ENCODE results near the gene GCK. TPM values are rescaled to one million over a fixed set of nuclear protein-coding genes. Genes with fewer than 3 reads are reported as not detected.

The GCK gene
- total RNA-seq, 2 donors from 2014 or later: 0.91 to 2.7 TPM

DNA sequence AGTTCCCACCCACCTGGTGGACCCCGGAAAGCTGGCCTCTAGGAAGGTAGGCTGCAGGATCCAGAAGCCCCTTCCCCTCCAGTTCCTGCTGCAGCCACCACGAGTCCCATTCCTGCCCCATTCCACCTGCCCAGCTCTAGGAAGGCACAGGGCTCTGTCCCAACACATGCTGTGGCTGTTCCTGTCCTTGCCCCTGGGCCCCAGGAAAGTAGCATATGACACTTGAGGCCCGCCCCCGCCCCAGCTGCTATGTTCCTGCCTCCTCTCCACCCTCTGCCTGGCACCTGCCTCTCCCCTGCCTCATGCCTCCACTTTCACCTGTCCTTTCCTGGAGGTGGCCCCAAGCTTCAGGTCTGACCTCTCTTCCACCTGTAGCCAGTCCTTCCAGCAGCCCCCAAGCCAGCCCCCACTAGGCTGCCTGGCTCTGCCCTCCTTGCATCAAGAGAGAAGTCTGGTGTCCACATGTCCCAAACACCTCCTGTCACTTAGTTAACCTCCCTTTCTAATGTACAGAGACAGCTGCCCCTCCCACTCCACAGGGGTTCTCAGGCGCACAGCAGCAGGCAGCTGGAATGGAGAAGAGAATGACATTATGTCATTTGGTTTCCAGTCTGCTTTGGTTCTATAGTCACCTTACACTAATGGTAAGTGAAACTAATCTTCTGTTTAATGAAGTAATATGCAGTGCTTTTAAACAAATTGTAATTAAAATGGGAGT is 34.3 kb upstream of the GCK start:
- Histone ChIP-seq H3K4me3 (no peak overlapping the region), H3K9me3 (no peaks in the 10 kb centered on the region), H3K36me3 (no peaks in the 10 kb centered on the region), H3K4me1 (replicated peaks) (no peaks in the 10 kb centered on the region), H3K27me3 (replicated peaks; ENCODE audit: insufficient read depth) (no peaks in the 10 kb centered on the region), H3K27ac (no peak overlapping the region)
- 49% methylated on average over 5 of the region's 5 CpGs for WGBS
- intact Hi-C loops (cut with DNase I): no loop called here
- DNase-seq (ENCODE audit: low spot score): no peak
- TF ChIP-seq, protein P1, sequence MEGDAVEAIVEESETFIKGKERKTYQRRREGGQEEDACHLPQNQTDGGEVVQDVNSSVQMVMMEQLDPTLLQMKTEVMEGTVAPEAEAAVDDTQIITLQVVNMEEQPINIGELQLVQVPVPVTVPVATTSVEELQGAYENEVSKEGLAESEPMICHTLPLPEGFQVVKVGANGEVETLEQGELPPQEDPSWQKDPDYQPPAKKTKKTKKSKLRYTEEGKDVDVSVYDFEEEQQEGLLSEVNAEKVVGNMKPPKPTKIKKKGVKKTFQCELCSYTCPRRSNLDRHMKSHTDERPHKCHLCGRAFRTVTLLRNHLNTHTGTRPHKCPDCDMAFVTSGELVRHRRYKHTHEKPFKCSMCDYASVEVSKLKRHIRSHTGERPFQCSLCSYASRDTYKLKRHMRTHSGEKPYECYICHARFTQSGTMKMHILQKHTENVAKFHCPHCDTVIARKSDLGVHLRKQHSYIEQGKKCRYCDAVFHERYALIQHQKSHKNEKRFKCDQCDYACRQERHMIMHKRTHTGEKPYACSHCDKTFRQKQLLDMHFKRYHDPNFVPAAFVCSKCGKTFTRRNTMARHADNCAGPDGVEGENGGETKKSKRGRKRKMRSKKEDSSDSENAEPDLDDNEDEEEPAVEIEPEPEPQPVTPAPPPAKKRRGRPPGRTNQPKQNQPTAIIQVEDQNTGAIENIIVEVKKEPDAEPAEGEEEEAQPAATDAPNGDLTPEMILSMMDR (IDR thresholded peaks at IDR 0.05): no peak
- TF ChIP-seq POLR2AphosphoS5 (IDR thresholded peaks at IDR 0.05): no peak
- no peak for TF ChIP-seq POLR2A (IDR thresholded peaks at IDR 0.05)

DNA sequence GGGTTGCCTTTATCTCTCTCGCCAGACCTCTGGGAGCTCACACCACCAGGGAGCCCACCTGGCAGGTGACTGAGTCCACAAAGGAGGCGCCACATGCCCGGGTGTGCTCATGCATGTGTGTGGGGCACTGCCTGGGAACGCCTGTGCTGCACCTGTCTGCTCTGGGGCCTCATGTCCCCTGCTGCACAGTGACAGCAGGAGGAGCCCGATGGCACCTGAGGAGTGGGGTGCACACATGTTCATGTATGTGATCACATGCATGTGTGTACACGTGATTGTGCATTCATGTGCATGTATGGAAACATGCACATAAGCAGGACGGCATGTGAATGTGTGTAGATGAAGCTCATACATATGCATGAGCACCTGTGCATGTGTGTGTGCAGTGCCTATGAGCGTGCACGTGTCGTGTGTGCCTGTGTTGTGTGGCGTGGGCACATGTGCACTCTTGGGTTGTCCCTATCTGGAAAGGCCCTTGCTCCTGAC is 33.6 kb upstream of the GCK start:
- no peak for DNase-seq (ENCODE audit: low spot score)
- no peaks in the 10 kb centered on the region for H3K27me3 ChIP-seq (replicated peaks; ENCODE audit: insufficient read depth)
- no peak overlapping the region for H3K4me3 ChIP-seq
- H3K9me3 ChIP-seq: no peaks in the 10 kb centered on the region
- intact Hi-C loops (cut with DNase I): no loop called here
- no peaks in the 10 kb centered on the region for H3K36me3 ChIP-seq
- H3K4me1 ChIP-seq (replicated peaks): no peaks in the 10 kb centered on the region
- no peak for TF ChIP-seq POLR2A (IDR thresholded peaks at IDR 0.05)
- H3K27ac ChIP-seq: no peak overlapping the region
- 92% methylated on average over 11 of the region's 11 CpGs for WGBS

- Histone ChIP-seq H3K4me3 (no peak overlapping the region), H3K4me1 (replicated peaks) (no peaks in the 10 kb centered on the region), H3K9me3 (no peaks in the 10 kb centered on the region), H3K27ac (no peak overlapping the region), H3K36me3 (no peaks in the 10 kb centered on the region), H3K27me3 (replicated peaks; ENCODE audit: insufficient read depth) (no peaks in the 10 kb centered on the region)
- intact Hi-C loops (cut with DNase I): no loop called here
- DNase-seq (ENCODE audit: low spot score): no peak
- TF ChIP-seq POLR2AphosphoS5 (IDR thresholded peaks at IDR 0.05) (no peak), POLR2A (IDR thresholded peaks at IDR 0.05) (no peak)
- TF ChIP-seq, protein P1 (IDR thresholded peaks at IDR 0.05): no peak
- 85% methylated on average over 11 of the region's 11 CpGs for WGBS
Measured at GRCh38 chr7:44222074-44222473, 32.8 kb upstream of the GCK start.

DNA sequence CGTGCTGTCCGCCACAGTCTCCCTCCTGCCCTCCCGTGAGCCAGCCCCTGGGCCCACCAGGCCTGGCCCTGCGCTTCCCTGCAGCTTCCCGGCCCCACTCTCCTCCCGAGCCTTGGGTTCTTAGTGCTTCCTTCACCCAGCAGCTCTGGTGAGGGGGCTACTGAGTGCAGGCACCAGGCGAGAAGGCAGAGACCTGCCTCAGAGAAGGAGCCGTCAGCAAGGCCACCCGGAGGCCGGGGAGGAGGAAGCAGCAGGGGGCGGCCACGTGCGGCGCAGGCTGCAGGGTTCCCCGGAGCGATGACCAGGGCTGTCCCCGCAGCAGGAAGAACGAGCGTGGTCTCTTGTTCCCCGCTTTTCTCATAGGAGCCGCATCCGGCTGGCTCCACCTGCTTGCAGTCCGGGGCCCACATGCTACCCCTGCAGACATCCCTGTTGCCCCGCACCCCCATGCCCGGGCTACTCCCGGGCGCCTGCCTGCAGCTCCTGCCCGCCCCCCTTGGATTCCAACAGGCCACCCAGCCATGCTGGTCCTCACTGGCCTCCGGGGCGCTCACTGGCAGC is 32.1 kb upstream of the GCK start:
- Histone ChIP-seq H3K4me3 (no peak overlapping the region), H3K9me3 (no peaks in the 10 kb centered on the region), H3K27me3 (replicated peaks; ENCODE audit: insufficient read depth) (no peaks in the 10 kb centered on the region), H3K27ac (no peak overlapping the region), H3K4me1 (replicated peaks) (no peaks in the 10 kb centered on the region), H3K36me3 (no peaks in the 10 kb centered on the region)
- TF ChIP-seq, protein P1 (IDR thresholded peaks at IDR 0.05): no peak
- TF ChIP-seq POLR2AphosphoS5 (IDR thresholded peaks at IDR 0.05) (no peak), POLR2A (IDR thresholded peaks at IDR 0.05) (no peak)
- WGBS: 63% methylated on average over 30 of the region's 30 CpGs
- intact Hi-C loops (cut with DNase I): no loop called here
- no peak for DNase-seq (ENCODE audit: low spot score)

GRCh38 chr7:44220358-44221112 is 31.3 kb upstream of the GCK start:
- H3K27ac ChIP-seq: no peak overlapping the region
- H3K4me3 ChIP-seq: no peak overlapping the region
- H3K27me3 ChIP-seq (replicated peaks; ENCODE audit: insufficient read depth): no peaks in the 10 kb centered on the region
- TF ChIP-seq POLR2A (IDR thresholded peaks at IDR 0.05): no peak
- TF ChIP-seq POLR2AphosphoS5 (IDR thresholded peaks at IDR 0.05): no peak
- TF ChIP-seq, protein P1 (IDR thresholded peaks at IDR 0.05): no peak
- 94% methylated on average over 22 of the region's 24 CpGs for WGBS
- no peaks in the 10 kb centered on the region for H3K9me3 ChIP-seq
- H3K36me3 ChIP-seq: no peaks in the 10 kb centered on the region
- intact Hi-C loops (cut with DNase I): no loop called here
- no peaks in the 10 kb centered on the region for H3K4me1 ChIP-seq (replicated peaks)
- no peak for DNase-seq (ENCODE audit: low spot score)
